ENCODE measurements around the gene RASAL2. TPM values are rescaled to one million over a fixed set of nuclear protein-coding genes. Genes with fewer than 3 reads are reported as not detected.

The RASAL2 gene
- total and polyA plus RNA-seq, 2 of the 13 experiments (the other 11 are each of a cell fraction or from before 2014, with no cell fraction given), result 5.4 to 5.9 TPM

GRCh38 chr1:178052650-178053461 lies 41.0 kb upstream of the RASAL2 start (continued):
- TF ChIP-seq TFDP2 (CRISPR knock-in tag; IDR thresholded peaks at IDR 0.05), result peak; percentile 49; the same call in 1 of the 2 replicates
- no peak for TF ChIP-seq ZNF713 (CRISPR knock-in tag; IDR thresholded peaks at IDR 0.05)
- no peak for TF ChIP-seq SMAD9 (CRISPR knock-in tag; IDR thresholded peaks at IDR 0.05)
- no peak for TF ChIP-seq ZNF34 (CRISPR knock-in tag; IDR thresholded peaks at IDR 0.05; ENCODE audit: borderline replicate concordance)
- peak; percentile 54; the same call in 1 of the 2 replicates for TF ChIP-seq THRA (CRISPR knock-in tag; IDR thresholded peaks at IDR 0.05; ENCODE audit: borderline replicate concordance)
- no peak for TF ChIP-seq YY1 (IDR thresholded peaks at IDR 0.05; ENCODE audit: insufficient read depth, insufficient replicate concordance, low read depth, low read length)
- TF ChIP-seq ZNF513 (CRISPR knock-in tag; conservative IDR thresholded peaks at IDR 0.05), result no peak
- TF ChIP-seq IKZF4 (CRISPR knock-in tag; IDR thresholded peaks at IDR 0.05; ENCODE audit: borderline replicate concordance, low read depth, not compliant biosample characterization), result no peak
- TF ChIP-seq IRF1 (CRISPR knock-in tag; IDR thresholded peaks at IDR 0.05; ENCODE audit: low read depth), result no peak
- peak; percentile 84 for TF ChIP-seq HMG20A (CRISPR knock-in tag; IDR thresholded peaks at IDR 0.05; ENCODE audit: borderline replicate concordance)
- no peak for TF ChIP-seq ZBTB39 (CRISPR knock-in tag; IDR thresholded peaks at IDR 0.05)
- no peak for TF ChIP-seq HES4 (CRISPR knock-in tag; IDR thresholded peaks at IDR 0.05; ENCODE audit: borderline replicate concordance)
- TF ChIP-seq ZNF678 (CRISPR knock-in tag; IDR thresholded peaks at IDR 0.05), result no peak
- TF ChIP-seq MIXL1 (CRISPR knock-in tag; IDR thresholded peaks at IDR 0.05), result peak; percentile 88
- no peak for TF ChIP-seq SMC3 (IDR thresholded peaks at IDR 0.05; ENCODE audit: low read length)
- TF ChIP-seq JUN (CRISPR knock-in tag; IDR thresholded peaks at IDR 0.05), result no peak
- no peak for TF ChIP-seq SP140L (CRISPR knock-in tag; IDR thresholded peaks at IDR 0.05; ENCODE audit: borderline replicate concordance)
- no peak for TF ChIP-seq NONO (IDR thresholded peaks at IDR 0.05)
- 0 out of 2 replicates have a peak, but pooled peaks have one; percentile 68 for TF ChIP-seq NONO (CRISPR knock-in tag; conservative IDR thresholded peaks at IDR 0.05)
- peak; percentile 62; the same call in 1 of the 2 replicates for TF ChIP-seq NFIC (IDR thresholded peaks at IDR 0.05; ENCODE audit: low read length)

Data from HepG2 (cell line).